HCT116 (cell line): ENCODE results near the gene SWAP70. TPM values are rescaled to one million over a fixed set of nuclear protein-coding genes. Genes with fewer than 3 reads are reported as not detected.

ENCODE experiments used
- ATAC-seq: fragments of 200-7000 bp; cut with Tn5 transposase; 2 replicates; pipeline ENCODE4 v1.9.1; 2020; ENCODE audit warnings: mild to moderate bottlenecking, moderate library complexity
- BruUV-seq: library from RNA; stranded (reverse); fragments of 400-500 nt; replicated peaks from 2 replicates; lab custom pipeline; 2021; lab: Mats Ljungman, UMichigan
- CTCF ChIA-PET: fragments of 300-600 bp; sonication (Branson Sonifier 250); formaldehyde crosslinking; loops from one replicate; lab custom pipeline; 2021; ENCODE audit warnings: antibody characterized with exemption; lab: Charles Lee
- POLR2A ChIA-PET: fragments of 300-600, 350-600 bp; sonication (Branson Sonifier 250); formaldehyde crosslinking; loops from one replicate; lab custom pipeline; 2021; ENCODE audit warnings: antibody characterized with exemption; lab: Charles Lee
- RAD21 ChIA-PET, 2 experiments: fragments of 300-600 bp; sonication (Branson Sonifier 250); formaldehyde crosslinking; loops; one replicate each; lab custom pipeline; 2023; ENCODE audit warnings: low total read pairs in 2 of 2; ENCODE audit not compliant: uncharacterized antibody in 2 of 2, unreplicated experiment in 2 of 2, low non-redundant PET in 1 of 2; lab: Charles Lee
- DNase-seq: peaks from one replicate; pipeline ENCODE4 v3.0.0-alpha.2; 2010; ENCODE audit warnings: low read depth, low spot score
- H2AFZ ChIP-seq: fragments of 200-600 bp; shearing (Covaris generic), sonication (generic); 2 replicates; pipeline ENCODE4 v1.6.1; 2017; ENCODE audit warnings: low read depth, mixed run types, mixed read lengths, antibody characterized with exemption, low read length; ENCODE audit not compliant: poor library complexity, severe bottlenecking
- H3K27ac ChIP-seq: 2 replicates; pipeline ENCODE4 v1.5.1; 2012; ENCODE audit warnings: low read depth, low read length
- H3K27me3 ChIP-seq: fragments of 200-600 bp; sonication (generic); 2 replicates; pipeline ENCODE4 v1.6.1; 2016; ENCODE audit warnings: mixed run types, low read length, mixed read lengths; ENCODE audit not compliant: insufficient read depth
- H3K36me3 ChIP-seq, 2 experiments: fragments of 200-500 bp in 1 of 2; fragments of 200-600 bp in 1 of 2; sonication (Bioruptor generic) in 1 of 2; sonication (generic) in 1 of 2; 2 replicates each; pipeline versions ENCODE4 v1.5.1 to v1.6.1; 2014 to 2016; ENCODE audit warnings: low read length in 2 of 2, inconsistent platforms in 1 of 2, mixed read lengths in 1 of 2, mixed run types in 1 of 2; ENCODE audit not compliant: insufficient read depth in 2 of 2, control insufficient read depth in 1 of 2
- H3K4me1 ChIP-seq, 2 experiments: fragments of 200-600 bp in 1 of 2; sonication (generic) in 1 of 2; 2 replicates each; pipeline versions ENCODE4 v1.5.1 to v1.6.1; 2012 to 2017; ENCODE audit warnings: low read length in 2 of 2, inconsistent platforms in 1 of 2, mild to moderate bottlenecking in 1 of 2, mixed read lengths in 1 of 2, mixed run types in 1 of 2, moderate library complexity in 1 of 2; ENCODE audit not compliant: insufficient read depth in 2 of 2, control insufficient read depth in 1 of 2
- H3K4me2 ChIP-seq: fragments of 200-600 bp; sonication (generic); 2 replicates; pipeline ENCODE4 v1.6.1; 2017; ENCODE audit warnings: mixed run types, low read length, mixed read lengths
- H3K4me3 ChIP-seq, 2 experiments: fragments of 200-600 bp in 1 of 2; sonication (generic) in 1 of 2; replicated peaks in 1 of 2; 2 replicates each; pipeline ENCODE4 v1.5.1; 2011 to 2016; ENCODE audit warnings: low read length in 2 of 2, control low read depth in 1 of 2, low read depth in 1 of 2, mild to moderate bottlenecking in 1 of 2, mixed read lengths in 1 of 2, mixed run types in 1 of 2
- H3K79me2 ChIP-seq: fragments of 200-600 bp; sonication (generic); 2 replicates; pipeline ENCODE4 v1.6.1; 2017; ENCODE audit warnings: mild to moderate bottlenecking, mixed run types, low read length, moderate library complexity, mixed read lengths; ENCODE audit not compliant: insufficient read depth
- H3K9ac ChIP-seq: fragments of 200-600 bp; sonication (generic); 2 replicates; pipeline ENCODE4 v1.6.1; 2016; ENCODE audit warnings: low read length, mixed read lengths
- H3K9me2 ChIP-seq: fragments of 200-600 bp; sonication (generic), shearing (Covaris generic); 2 replicates; pipeline ENCODE4 v1.6.1; 2017; ENCODE audit warnings: mixed run types, mild to moderate bottlenecking, moderate library complexity; ENCODE audit not compliant: insufficient read depth
- H3K9me3 ChIP-seq, 2 experiments: fragments of 200-500 bp in 1 of 2; fragments of 200-600 bp in 1 of 2; sonication (Bioruptor generic) in 1 of 2; sonication (generic) in 1 of 2; 2 replicates each; pipeline ENCODE4 v1.6.1; 2014 to 2017; ENCODE audit warnings: low read length in 2 of 2, mixed read lengths in 2 of 2, inconsistent platforms in 1 of 2, low read depth in 1 of 2, mild to moderate bottlenecking in 1 of 2, mixed run types in 1 of 2, moderate library complexity in 1 of 2; ENCODE audit not compliant: control insufficient read depth in 1 of 2, insufficient read depth in 1 of 2
- H4K20me1 ChIP-seq: fragments of 200-600 bp; sonication (generic), shearing (Covaris generic); 2 replicates; pipeline ENCODE4 v1.6.1; 2017; ENCODE audit warnings: mixed run types, mild to moderate bottlenecking, moderate library complexity; ENCODE audit not compliant: insufficient read depth
- CBX3 ChIP-seq: IDR thresholded peaks from 2 replicates; pipeline ENCODE4 v1.6.1; 2012; ENCODE audit warnings: low read depth
- CEBPB ChIP-seq: IDR thresholded peaks from 2 replicates; pipeline ENCODE4 v1.6.1; 2012; ENCODE audit warnings: low read depth
- EGR1 ChIP-seq: IDR thresholded peaks from 2 replicates; pipeline ENCODE4 v1.6.1; 2012; ENCODE audit warnings: low read depth
- ELF1 ChIP-seq: IDR thresholded peaks from 2 replicates; pipeline ENCODE4 v1.6.1; 2012; ENCODE audit warnings: low read depth, borderline replicate concordance
- EZH2 ChIP-seq: fragments of 200-600 bp; sonication (generic); IDR thresholded peaks from 2 replicates; pipeline ENCODE4 v1.6.1; 2017; ENCODE audit warnings: antibody characterized with exemption, mixed run types
- EZH2phosphoT487 ChIP-seq: fragments of 200-600 bp; IDR thresholded peaks from 2 replicates; pipeline ENCODE4 v1.6.1; 2018; ENCODE audit warnings: antibody characterized with exemption, borderline replicate concordance
- FOSL1 ChIP-seq: IDR thresholded peaks from 2 replicates; pipeline ENCODE4 v1.6.1; 2012; ENCODE audit warnings: low read depth
- JUND ChIP-seq: IDR thresholded peaks from 2 replicates; pipeline ENCODE4 v1.6.1; 2012
- POLR2A ChIP-seq: IDR thresholded peaks from 2 replicates; pipeline ENCODE4 v1.7.0; 2011; ENCODE audit warnings: borderline replicate concordance; ENCODE audit not compliant: insufficient read depth, insufficient read length; ENCODE audit errors: extremely low read depth
- RAD21 ChIP-seq: IDR thresholded peaks from 2 replicates; pipeline ENCODE4 v1.6.1; 2012; ENCODE audit warnings: low read depth, mild to moderate bottlenecking
- SIN3A ChIP-seq: IDR thresholded peaks from 2 replicates; pipeline ENCODE4 v1.6.1; 2012; ENCODE audit warnings: low read depth
- SP1 ChIP-seq: IDR thresholded peaks from 2 replicates; pipeline ENCODE4 v1.6.1; 2012; ENCODE audit warnings: low read depth
- SRF ChIP-seq: IDR thresholded peaks from 2 replicates; pipeline ENCODE4 v1.6.1; 2012; ENCODE audit warnings: low read depth
- TCF7L2 ChIP-seq: IDR thresholded peaks from 2 replicates; pipeline ENCODE4 v1.7.0; 2011; ENCODE audit warnings: borderline replicate concordance, inconsistent platforms; ENCODE audit not compliant: insufficient read depth, insufficient read length; ENCODE audit errors: extremely low read depth
- YY1 ChIP-seq: IDR thresholded peaks from 2 replicates; pipeline ENCODE4 v1.6.1; 2011; ENCODE audit warnings: low read length, low read depth, moderate library complexity, mild to moderate bottlenecking; ENCODE audit not compliant: insufficient replicate concordance; ENCODE audit errors: extremely low read depth
- ZNF274 ChIP-seq: fragments of 200-500 bp; sonication (Bioruptor generic); IDR thresholded peaks from 2 replicates; pipeline ENCODE4 v1.6.1; 2014; ENCODE audit warnings: mild to moderate bottlenecking, low read depth, low read length, inconsistent platforms
- intact Hi-C: fragments of 100-400 bp; cut with micrococcal nuclease; formaldehyde crosslinking; loops from 2 replicates; pipeline ENCODE4 v1.10.0; 2022
- total RNA-seq: library from RNA; stranded (reverse); gene quantifications from one replicate; pipeline ENCODE4 v1.2.1, GENCODE V29; 2021; ENCODE audit not compliant: unreplicated experiment
- TF ChIP-seq, protein P1 (sequence below): IDR thresholded peaks from 2 replicates; pipeline ENCODE4 v1.6.1; 2012
- TF ChIP-seq, protein P2 (sequence below): IDR thresholded peaks from 2 replicates; pipeline ENCODE4 v1.6.1; 2012; ENCODE audit warnings: low read depth

Gene SWAP70
- total RNA-seq, 1 experiment from 2014 or later, result 20.6 TPM

DNA sequence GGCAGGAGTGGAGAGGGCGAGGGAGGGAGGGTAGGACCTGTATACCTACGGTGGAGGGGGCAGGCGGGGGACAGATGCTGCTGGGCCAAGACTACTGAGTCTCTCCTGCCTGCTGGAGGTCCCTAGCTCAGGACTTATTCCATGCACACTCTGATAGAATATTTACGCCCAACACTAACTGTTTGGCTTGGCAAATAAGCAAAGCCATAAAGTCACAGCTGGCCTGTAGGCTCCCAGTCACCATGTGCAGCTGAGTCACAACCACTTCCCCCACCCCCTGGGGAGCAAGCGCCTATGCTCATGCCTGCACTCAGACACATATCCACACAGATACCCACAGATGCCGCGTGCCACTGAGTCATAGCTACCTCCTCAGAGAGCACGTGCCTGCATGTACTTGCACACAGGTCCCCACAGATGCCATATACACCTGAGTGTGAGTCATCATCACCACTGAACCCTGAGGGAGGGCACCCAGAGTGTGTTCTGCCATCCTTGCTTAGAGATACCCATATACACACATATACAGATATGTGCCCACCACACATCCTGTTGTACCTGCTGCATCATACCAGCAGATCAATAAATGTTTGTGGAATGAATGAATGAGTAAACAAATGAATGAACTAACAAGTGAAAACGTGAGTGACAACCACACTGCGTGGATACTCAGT lies 95.8 kb downstream of the SWAP70 start (continued):
- TF ChIP-seq, protein P1, sequence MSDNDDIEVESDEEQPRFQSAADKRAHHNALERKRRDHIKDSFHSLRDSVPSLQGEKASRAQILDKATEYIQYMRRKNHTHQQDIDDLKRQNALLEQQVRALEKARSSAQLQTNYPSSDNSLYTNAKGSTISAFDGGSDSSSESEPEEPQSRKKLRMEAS, result peak; percentile 100
- TF ChIP-seq SP1 (peak; percentile 92), JUND (peak; percentile 98), ELF1 (no peak), POLR2A (no peak), SRF (no peak; the same call in 1 of the 2 replicates), EZH2phosphoT487 (no peak), CBX3 (peak; percentile 96), EGR1 (no peak), ZNF274 (no peak), RAD21 (no peak; the same call in 1 of the 2 replicates), SIN3A (peak; percentile 92; the same call in 1 of the 2 replicates), EZH2 (no peak), YY1 (peak; percentile 17), CEBPB (peak; percentile 58)

DNA sequence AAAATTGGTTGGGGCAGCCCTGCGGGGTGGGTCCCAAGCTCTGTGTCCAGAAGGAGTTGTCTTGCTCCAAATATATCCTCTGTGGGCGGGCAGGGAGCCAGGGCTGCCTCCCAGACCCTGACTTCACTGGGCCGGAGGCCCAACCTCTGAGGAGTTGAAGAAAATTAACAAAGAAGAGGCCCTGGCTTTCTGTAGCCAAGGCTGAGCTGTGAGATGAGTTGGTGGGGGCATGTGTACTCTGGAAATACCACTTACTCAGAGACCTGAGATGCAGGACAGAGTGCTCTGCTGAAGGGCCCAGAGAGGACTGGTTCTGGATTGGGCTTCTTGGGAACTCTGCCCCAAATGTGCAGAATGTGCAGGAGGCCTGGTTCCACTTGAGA lies 96.3 kb downstream of the SWAP70 start:
- ChIA-PET RAD21 (interaction anchor here (1.0 to 1.4 kb wide), 2 partner anchors 12 to 548 kb away, joined by 3 to 6 read pairs; no protein-coding TSS in a partner anchor), CTCF (interaction anchor here (1.0 to 3.0 kb wide), 11 partner anchors 12 to 606 kb away, joined by 3 to 18 read pairs (median 8); partner anchors contain the start of gene ADM)
- no peak for ATAC-seq
- Histone ChIP-seq H3K9ac (peak overlapping the region; percentile 90), H3K4me2 (peak overlapping the region; percentile 98), H3K9me2 (no peaks in the 10 kb centered on the region), H3K9me3 (no peaks in the 10 kb centered on the region), H3K79me2 (peaks cover 10% of the 10 kb centered on the region; the same call in 1 of the 2 replicates), H3K4me3 (peak overlapping the region in 1 of 2 experiments; percentile 74; a peak in 2 of 4 replicates), H3K27me3 (no peaks in the 10 kb centered on the region), H3K27ac (peak overlapping the region; percentile 95), H4K20me1 (no peaks in the 10 kb centered on the region), H3K36me3 (no peaks in the 10 kb centered on the region), H3K4me1 (peaks cover 21 to 36% of the 10 kb centered on the region in 2 experiments), H2AFZ (no peak overlapping the region)
- no peak for DNase-seq
- intact Hi-C loops, result no loop called here
- TF ChIP-seq TCF7L2 (no peak), ZNF274 (no peak), EGR1 (no peak), FOSL1 (no peak), YY1 (no peak), JUND (no peak)
- TF ChIP-seq, protein P2, sequence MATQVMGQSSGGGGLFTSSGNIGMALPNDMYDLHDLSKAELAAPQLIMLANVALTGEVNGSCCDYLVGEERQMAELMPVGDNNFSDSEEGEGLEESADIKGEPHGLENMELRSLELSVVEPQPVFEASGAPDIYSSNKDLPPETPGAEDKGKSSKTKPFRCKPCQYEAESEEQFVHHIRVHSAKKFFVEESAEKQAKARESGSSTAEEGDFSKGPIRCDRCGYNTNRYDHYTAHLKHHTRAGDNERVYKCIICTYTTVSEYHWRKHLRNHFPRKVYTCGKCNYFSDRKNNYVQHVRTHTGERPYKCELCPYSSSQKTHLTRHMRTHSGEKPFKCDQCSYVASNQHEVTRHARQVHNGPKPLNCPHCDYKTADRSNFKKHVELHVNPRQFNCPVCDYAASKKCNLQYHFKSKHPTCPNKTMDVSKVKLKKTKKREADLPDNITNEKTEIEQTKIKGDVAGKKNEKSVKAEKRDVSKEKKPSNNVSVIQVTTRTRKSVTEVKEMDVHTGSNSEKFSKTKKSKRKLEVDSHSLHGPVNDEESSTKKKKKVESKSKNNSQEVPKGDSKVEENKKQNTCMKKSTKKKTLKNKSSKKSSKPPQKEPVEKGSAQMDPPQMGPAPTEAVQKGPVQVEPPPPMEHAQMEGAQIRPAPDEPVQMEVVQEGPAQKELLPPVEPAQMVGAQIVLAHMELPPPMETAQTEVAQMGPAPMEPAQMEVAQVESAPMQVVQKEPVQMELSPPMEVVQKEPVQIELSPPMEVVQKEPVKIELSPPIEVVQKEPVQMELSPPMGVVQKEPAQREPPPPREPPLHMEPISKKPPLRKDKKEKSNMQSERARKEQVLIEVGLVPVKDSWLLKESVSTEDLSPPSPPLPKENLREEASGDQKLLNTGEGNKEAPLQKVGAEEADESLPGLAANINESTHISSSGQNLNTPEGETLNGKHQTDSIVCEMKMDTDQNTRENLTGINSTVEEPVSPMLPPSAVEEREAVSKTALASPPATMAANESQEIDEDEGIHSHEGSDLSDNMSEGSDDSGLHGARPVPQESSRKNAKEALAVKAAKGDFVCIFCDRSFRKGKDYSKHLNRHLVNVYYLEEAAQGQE, result no peak
- TF ChIP-seq, all 23 proteins: peak for 0
- no TSS peak for BruUV-seq
- POLR2A ChIA-PET, result interaction anchor here (1.2 to 2.6 kb wide), 4 partner anchors 10 to 976 kb away, joined by 3 to 37 read pairs (median 10); partner anchors contain the start of gene ADM
